KMS-11 (cell line): ENCODE data around the gene MCC.

Experiments
- H2AFZ ChIP-seq: fragments of 200-600 bp; sonication (generic); 2 replicates; pipeline ENCODE4 v1.6.1; 2016; ENCODE audit warnings: antibody characterized with exemption, mixed run types, low read depth
- H3K27ac ChIP-seq: fragments of 200-600 bp; sonication (generic); 2 replicates; pipeline ENCODE4 v1.6.1; 2016; ENCODE audit warnings: mild to moderate bottlenecking, mixed run types
- H3K27me3 ChIP-seq: fragments of 200-600 bp; sonication (generic); 2 replicates; pipeline ENCODE4 v1.6.1; 2017; ENCODE audit warnings: mild to moderate bottlenecking, low read depth, mixed run types, moderate library complexity; ENCODE audit not compliant: insufficient read depth
- H3K36me3 ChIP-seq: fragments of 200-600 bp; sonication (generic); 2 replicates; pipeline ENCODE4 v1.6.1; 2017; ENCODE audit warnings: mild to moderate bottlenecking, mixed run types; ENCODE audit not compliant: insufficient read depth
- H3K4me1 ChIP-seq: fragments of 200-600 bp; sonication (generic); 2 replicates; pipeline ENCODE4 v1.6.1; 2016; ENCODE audit warnings: mild to moderate bottlenecking, low read depth, mixed run types; ENCODE audit not compliant: poor library complexity, severe bottlenecking
- H3K4me2 ChIP-seq: fragments of 200-600 bp; sonication (generic); 2 replicates; pipeline ENCODE4 v1.7.0; 2016; ENCODE audit warnings: mild to moderate bottlenecking, mixed run types
- H3K4me3 ChIP-seq: fragments of 200-600 bp; sonication (generic); IDR thresholded peaks from 2 replicates; pipeline ENCODE4 v1.6.1; 2017; ENCODE audit warnings: low read depth, low read length, mixed read lengths; ENCODE audit not compliant: insufficient read depth
- H3K79me2 ChIP-seq: fragments of 200-600 bp; sonication (generic); 2 replicates; pipeline ENCODE4 v1.6.1; 2016; ENCODE audit warnings: low read depth, mixed run types; ENCODE audit not compliant: insufficient read depth
- H3K9ac ChIP-seq: fragments of 200-600 bp; sonication (generic); 2 replicates; pipeline ENCODE4 v1.6.1; 2016; ENCODE audit warnings: mild to moderate bottlenecking, mixed run types
- H4K20me1 ChIP-seq: fragments of 200-600 bp; sonication (generic); 2 replicates; pipeline ENCODE4 v1.6.1; 2016; ENCODE audit warnings: mild to moderate bottlenecking, mixed run types; ENCODE audit not compliant: insufficient read depth
- CTCF ChIP-seq: fragments of 200-600 bp; sonication (generic); conservative IDR thresholded peaks from 2 replicates; pipeline ENCODE4 v1.6.1; 2017; ENCODE audit warnings: low read depth, mild to moderate bottlenecking, antibody characterized with exemption, low read length, moderate library complexity, mixed read lengths

The MCC gene

GRCh38 chr5:113446358-113446927 lies 41.8 kb downstream of the MCC start:
- no peak for TF ChIP-seq CTCF
- Histone ChIP-seq H2AFZ (no peak overlapping the region), H4K20me1 (no peaks in the 10 kb centered on the region), H3K27ac (no peak overlapping the region), H3K9ac (no peak overlapping the region), H3K36me3 (no peaks in the 10 kb centered on the region), H3K4me2 (no peak overlapping the region), H3K27me3 (no peaks in the 10 kb centered on the region), H3K4me3 (no peak overlapping the region), H3K79me2 (no peaks in the 10 kb centered on the region), H3K4me1 (no peaks in the 10 kb centered on the region)

- Histone ChIP-seq H3K79me2 (no peaks in the 10 kb centered on the region), H3K36me3 (no peaks in the 10 kb centered on the region), H4K20me1 (no peaks in the 10 kb centered on the region), H3K27ac (no peak overlapping the region), H3K9ac (no peak overlapping the region), H2AFZ (no peak overlapping the region), H3K4me2 (no peak overlapping the region), H3K27me3 (no peaks in the 10 kb centered on the region), H3K4me1 (no peaks in the 10 kb centered on the region), H3K4me3 (no peak overlapping the region)
- TF ChIP-seq CTCF, result no peak
Measured at GRCh38 chr5:113437111-113437510, 51.1 kb downstream of the MCC start.

GRCh38 chr5:113435575-113435974 lies 52.7 kb downstream of the MCC start:
- H3K27ac ChIP-seq, result no peak overlapping the region
- no peaks in the 10 kb centered on the region for H3K79me2 ChIP-seq
- H4K20me1 ChIP-seq, result no peaks in the 10 kb centered on the region
- no peak overlapping the region for H3K9ac ChIP-seq
- no peak overlapping the region for H2AFZ ChIP-seq
- H3K4me2 ChIP-seq, result no peak overlapping the region
- no peaks in the 10 kb centered on the region for H3K36me3 ChIP-seq
- no peak overlapping the region for H3K4me3 ChIP-seq
- TF ChIP-seq CTCF, result no peak
- H3K27me3 ChIP-seq, result no peaks in the 10 kb centered on the region
- H3K4me1 ChIP-seq, result no peaks in the 10 kb centered on the region

- H2AFZ ChIP-seq, result no peak within 1 kb of the TSS
Measured at GRCh38 chr5:113434889-113435288, 53.4 kb downstream of the MCC start, which contains the start of gene TSSK1B. TSS of gene TSSK1B (minus strand) at chr5:113434989. CDS start at chr5:113434839, 150 bp downstream.

More at GRCh38 chr5:113434889-113435288, 53.4 kb downstream of the MCC start, which contains the start of gene TSSK1B:
- H3K4me1 ChIP-seq, result no peaks in the 10 kb centered on the region
- H4K20me1 ChIP-seq, result no peaks in the 10 kb centered on the region
- no peaks in the 10 kb centered on the region for H3K36me3 ChIP-seq
- no peak within 1 kb of the TSS for H3K27ac ChIP-seq
- H3K79me2 ChIP-seq, result no peaks in the 10 kb centered on the region
- TF ChIP-seq CTCF, result no peak
- H3K4me2 ChIP-seq, result no peak within 1 kb of the TSS
- no peak within 1 kb of the TSS for H3K4me3 ChIP-seq
- no peak within 1 kb of the TSS for H3K9ac ChIP-seq
- no peaks in the 10 kb centered on the region for H3K27me3 ChIP-seq
